Neuron (in vitro differentiated cells): ENCODE measurements around the gene WNT4.

Experiments used
- H2AFZ ChIP-seq: one replicate; pipeline ENCODE4 v1.6.1; 2013; ENCODE audit warnings: low read depth, mild to moderate bottlenecking, inconsistent platforms, low read length, moderate library complexity
- H3K27me3 ChIP-seq: one replicate; pipeline ENCODE4 v1.6.1; 2013; ENCODE audit warnings: low read length; ENCODE audit not compliant: insufficient read depth
- H3K36me3 ChIP-seq: one replicate; pipeline ENCODE4 v1.6.1; 2013; ENCODE audit warnings: low read length; ENCODE audit not compliant: insufficient read depth
- H3K4me1 ChIP-seq: one replicate; pipeline ENCODE4 v1.6.1; 2013; ENCODE audit warnings: low read length; ENCODE audit not compliant: insufficient read depth
- H3K4me3 ChIP-seq: 2 replicates; pipeline ENCODE4 v1.5.1; 2013; ENCODE audit warnings: mild to moderate bottlenecking, low read length, moderate library complexity
- H3K9me3 ChIP-seq: one replicate; pipeline ENCODE4 v1.6.1; 2013; ENCODE audit warnings: low read length

WNT4 gene

GRCh38 chr1:22143065-22144033 lies at the start of gene WNT4:
WNT4 (minus strand) TSS chr1:22143097; CDS start chr1:22142922, 175 bp downstream.
- Histone ChIP-seq H3K9me3 (no peaks in the 10 kb centered on the region), H3K36me3 (no peaks in the 10 kb centered on the region), H2AFZ (no peak within 1 kb of the TSS), H3K4me1 (peaks cover 18% of the 10 kb centered on the region), H3K4me3 (peak within 1 kb of the TSS; percentile 40), H3K27me3 (peaks cover 28% of the 10 kb centered on the region)

DNA sequence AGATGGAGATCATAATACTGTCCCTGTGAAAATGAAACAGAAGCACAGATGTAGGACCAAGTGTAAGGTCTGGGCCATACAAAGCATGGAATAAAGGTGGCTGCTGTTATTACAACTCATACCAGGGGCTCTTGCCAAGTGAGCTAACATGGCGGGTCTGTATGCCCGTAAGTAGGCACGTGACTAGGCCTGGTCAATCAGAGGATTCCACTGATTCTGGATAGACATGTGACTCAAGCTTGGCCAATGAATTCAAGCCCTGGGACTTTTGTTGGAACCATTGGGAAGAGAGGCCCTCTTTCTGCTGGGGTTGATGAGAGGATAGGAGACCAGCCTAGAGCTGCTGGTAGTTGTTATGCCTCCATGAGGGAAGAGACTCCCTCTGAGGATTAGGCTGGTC lies 47.8 kb upstream of the WNT4 start:
- Histone ChIP-seq H3K36me3 (no peaks in the 10 kb centered on the region), H3K27me3 (no peaks in the 10 kb centered on the region), H3K9me3 (no peaks in the 10 kb centered on the region), H3K4me3 (no peak overlapping the region), H2AFZ (no peak overlapping the region), H3K4me1 (no peaks in the 10 kb centered on the region)

DNA sequence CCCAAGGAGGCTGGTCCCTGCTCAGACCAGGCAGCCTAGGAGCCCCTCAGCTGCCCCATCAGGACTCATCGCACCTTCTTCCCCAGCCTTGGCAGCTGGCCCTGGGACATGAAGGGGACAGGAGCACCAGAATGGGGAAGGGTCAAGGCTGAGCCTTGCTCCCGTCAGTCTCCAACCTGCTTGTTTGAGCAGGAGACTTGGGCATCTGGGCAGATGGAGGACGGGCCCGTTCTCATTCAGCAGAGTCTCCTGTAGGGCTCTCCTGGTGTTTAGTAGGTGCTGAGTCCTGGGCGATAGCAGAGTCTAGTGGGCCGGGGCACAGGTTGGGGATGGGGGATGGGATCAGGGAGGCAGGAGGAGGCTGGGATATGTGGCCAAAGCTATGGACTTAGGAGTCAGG lies 47.4 kb upstream of the WNT4 start:
- Histone ChIP-seq H3K4me3 (no peak overlapping the region), H3K4me1 (no peaks in the 10 kb centered on the region), H3K9me3 (no peaks in the 10 kb centered on the region), H3K36me3 (no peaks in the 10 kb centered on the region), H2AFZ (no peak overlapping the region), H3K27me3 (no peaks in the 10 kb centered on the region)

DNA sequence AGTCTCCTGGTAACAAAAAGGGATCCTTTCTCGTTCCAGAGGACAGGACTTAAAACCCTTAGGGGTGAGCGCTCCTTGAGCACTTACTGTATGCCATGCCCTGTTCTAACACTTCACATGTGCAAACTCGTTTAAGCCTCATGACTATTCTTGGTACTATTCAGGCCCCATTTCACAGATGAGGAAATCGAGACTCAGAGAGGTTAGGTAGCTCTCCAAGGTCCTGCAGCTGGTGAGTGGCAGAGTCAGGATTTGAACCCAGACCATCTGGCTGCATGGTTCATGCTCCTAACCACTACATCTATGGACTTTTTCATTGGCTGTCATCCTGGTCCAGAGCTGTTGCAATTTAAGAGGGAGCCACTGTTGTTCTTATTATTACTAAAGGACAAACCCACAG lies 46.7 kb upstream of the WNT4 start:
- no peaks in the 10 kb centered on the region for H3K27me3 ChIP-seq
- no peaks in the 10 kb centered on the region for H3K4me1 ChIP-seq

DNA sequence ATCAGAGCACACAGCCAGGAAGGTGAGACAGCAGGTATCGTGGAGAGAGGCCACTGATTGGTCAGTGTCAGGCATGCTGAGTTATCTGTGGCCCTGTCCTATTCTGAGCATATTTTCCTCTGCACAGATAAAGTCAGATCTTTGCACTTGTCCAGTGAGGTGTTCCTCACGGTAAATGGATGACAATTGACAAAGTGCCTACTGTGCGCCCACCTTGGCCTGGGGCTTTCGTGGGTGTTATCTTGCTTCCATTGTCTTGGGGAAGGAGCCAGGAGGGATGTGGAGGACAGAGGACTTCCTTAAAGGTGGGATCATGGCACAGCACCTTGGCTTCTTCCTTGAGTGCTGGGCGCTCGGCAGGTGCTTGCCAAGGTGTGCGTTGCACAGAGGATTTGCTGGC lies 46.0 kb upstream of the WNT4 start:
- no peaks in the 10 kb centered on the region for H3K27me3 ChIP-seq
- no peaks in the 10 kb centered on the region for H3K4me1 ChIP-seq
- no peaks in the 10 kb centered on the region for H3K36me3 ChIP-seq
- no peak overlapping the region for H3K4me3 ChIP-seq
- H3K9me3 ChIP-seq, result no peaks in the 10 kb centered on the region
- no peak overlapping the region for H2AFZ ChIP-seq

More for the DNA sequence above, 46.7 kb upstream of the WNT4 start:
- Histone ChIP-seq H2AFZ (no peak overlapping the region), H3K9me3 (no peaks in the 10 kb centered on the region), H3K4me3 (no peak overlapping the region), H3K36me3 (no peaks in the 10 kb centered on the region)

DNA sequence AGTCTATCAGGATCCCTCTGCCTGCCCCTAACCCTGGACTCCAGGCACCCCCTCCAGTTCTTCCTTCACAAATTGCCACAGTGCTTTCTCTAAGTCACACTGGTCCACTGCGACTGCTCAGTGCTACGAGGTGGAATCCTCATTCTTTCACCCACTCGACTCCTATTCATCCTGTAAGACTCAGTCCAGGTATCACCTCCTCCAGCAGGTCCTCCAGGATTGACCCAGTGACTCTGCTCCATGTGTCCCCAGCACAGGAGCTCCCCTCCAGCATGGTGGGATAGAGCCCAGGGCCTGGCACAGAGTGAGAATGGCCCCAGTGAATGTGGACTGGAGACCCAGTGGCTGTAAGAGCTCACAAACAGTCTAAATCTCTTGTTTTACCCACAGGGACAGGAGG lies 45.5 kb upstream of the WNT4 start:
- H3K4me3 ChIP-seq, result no peak overlapping the region
- no peaks in the 10 kb centered on the region for H3K4me1 ChIP-seq
- H3K27me3 ChIP-seq, result no peaks in the 10 kb centered on the region

GRCh38 chr1:22186311-22186710 lies 43.4 kb upstream of the WNT4 start:
- no peaks in the 10 kb centered on the region for H3K36me3 ChIP-seq
- H3K27me3 ChIP-seq, result no peaks in the 10 kb centered on the region

More for the DNA sequence above, 45.5 kb upstream of the WNT4 start:
- Histone ChIP-seq H3K36me3 (no peaks in the 10 kb centered on the region), H3K9me3 (no peaks in the 10 kb centered on the region), H2AFZ (no peak overlapping the region)

GRCh38 chr1:22184892-22185612 lies 42.2 kb upstream of the WNT4 start:
- no peaks in the 10 kb centered on the region for H3K9me3 ChIP-seq
- H3K4me3 ChIP-seq, result no peak overlapping the region
- no peaks in the 10 kb centered on the region for H3K36me3 ChIP-seq
- no peaks in the 10 kb centered on the region for H3K4me1 ChIP-seq
- no peak overlapping the region for H2AFZ ChIP-seq
- no peaks in the 10 kb centered on the region for H3K27me3 ChIP-seq

More at GRCh38 chr1:22186311-22186710, 43.4 kb upstream of the WNT4 start:
- no peaks in the 10 kb centered on the region for H3K4me1 ChIP-seq
- no peak overlapping the region for H3K4me3 ChIP-seq
- no peak overlapping the region for H2AFZ ChIP-seq
- no peaks in the 10 kb centered on the region for H3K9me3 ChIP-seq

DNA sequence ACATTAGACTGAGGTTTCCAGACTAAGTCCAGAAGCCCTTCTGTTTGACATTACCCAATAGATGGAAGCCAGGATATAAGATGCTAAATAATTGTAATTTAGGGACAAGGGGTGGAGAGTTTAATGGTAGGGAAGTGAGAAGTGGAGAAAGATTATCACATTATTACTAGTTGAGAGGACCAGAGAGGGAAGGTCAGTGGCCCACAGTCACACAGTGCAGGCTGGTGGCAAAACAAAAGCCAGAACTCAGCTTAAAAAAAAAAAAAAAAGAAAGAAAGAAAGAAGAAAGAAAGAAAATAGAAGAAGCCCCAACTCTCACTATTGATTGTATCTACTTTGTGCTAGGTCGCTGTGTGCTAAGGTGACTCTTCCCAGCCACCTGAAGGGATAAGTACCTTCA lies 41.6 kb upstream of the WNT4 start:
- Histone ChIP-seq H3K27me3 (no peaks in the 10 kb centered on the region), H3K4me3 (no peak overlapping the region), H3K9me3 (no peaks in the 10 kb centered on the region)

GRCh38 chr1:22182715-22183114 lies 39.8 kb upstream of the WNT4 start:
- Histone ChIP-seq H2AFZ (no peak overlapping the region), H3K4me3 (no peak overlapping the region), H3K36me3 (no peaks in the 10 kb centered on the region), H3K27me3 (no peaks in the 10 kb centered on the region), H3K4me1 (no peaks in the 10 kb centered on the region), H3K9me3 (no peaks in the 10 kb centered on the region)

More for the DNA sequence above, 41.6 kb upstream of the WNT4 start:
- H3K4me1 ChIP-seq, result no peaks in the 10 kb centered on the region
- H2AFZ ChIP-seq, result no peak overlapping the region
- H3K36me3 ChIP-seq, result no peaks in the 10 kb centered on the region

GRCh38 chr1:22179197-22179803 lies 36.4 kb upstream of the WNT4 start:
- peaks cover under 1% of the 10 kb centered on the region for H3K27me3 ChIP-seq

DNA sequence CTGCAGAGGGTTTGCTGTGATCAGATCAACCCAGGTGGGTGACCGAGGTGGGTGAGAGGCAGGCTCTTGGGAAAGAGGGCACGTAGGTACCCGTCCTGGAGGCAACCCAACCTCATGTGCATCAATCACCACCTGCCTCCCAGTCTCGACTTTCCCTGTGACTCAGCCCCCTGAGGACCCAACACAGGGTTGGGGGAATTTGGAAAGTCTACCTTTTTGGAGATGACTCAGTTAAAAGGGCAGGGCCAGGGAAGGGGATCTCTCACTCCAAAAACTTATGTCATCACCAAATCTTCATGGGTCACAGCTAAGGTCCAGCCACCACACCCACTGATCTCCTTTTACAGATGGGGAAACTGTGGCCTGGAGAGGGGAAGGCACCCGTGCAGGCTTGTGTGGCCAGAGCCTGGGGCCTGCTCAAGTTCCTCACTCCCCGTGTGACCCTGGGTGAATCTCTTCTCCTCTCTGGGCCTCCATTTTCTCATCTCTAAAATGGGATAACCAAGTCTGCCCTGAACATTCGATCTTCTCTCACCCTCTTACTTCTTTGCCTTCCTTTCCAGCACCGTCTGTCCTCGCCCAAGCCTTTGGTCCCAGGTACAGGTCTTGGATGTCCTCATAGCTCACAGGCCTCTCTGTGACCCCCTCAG lies 34.6 kb upstream of the WNT4 start:
- Histone ChIP-seq H3K4me3 (no peak overlapping the region), H3K36me3 (no peaks in the 10 kb centered on the region), H3K9me3 (no peaks in the 10 kb centered on the region), H3K27me3 (peaks cover 4% of the 10 kb centered on the region), H2AFZ (no peak overlapping the region), H3K4me1 (no peaks in the 10 kb centered on the region)

More at GRCh38 chr1:22179197-22179803, 36.4 kb upstream of the WNT4 start:
- H3K36me3 ChIP-seq, result no peaks in the 10 kb centered on the region
- H3K4me1 ChIP-seq, result no peaks in the 10 kb centered on the region
- H3K4me3 ChIP-seq, result no peak overlapping the region
- no peak overlapping the region for H2AFZ ChIP-seq
- no peaks in the 10 kb centered on the region for H3K9me3 ChIP-seq
